HL-60/S4 (cell line): ENCODE measurements around the gene CNTFR.

Experiments
- in situ Hi-C: fragments of 300-500 bp; cut with MboI; formaldehyde crosslinking; loops from 2 replicates; pipeline ENCODE4 v1.14.3; 2022; ENCODE audit warnings: low sequenced_read_pairs

The CNTFR gene

DNA sequence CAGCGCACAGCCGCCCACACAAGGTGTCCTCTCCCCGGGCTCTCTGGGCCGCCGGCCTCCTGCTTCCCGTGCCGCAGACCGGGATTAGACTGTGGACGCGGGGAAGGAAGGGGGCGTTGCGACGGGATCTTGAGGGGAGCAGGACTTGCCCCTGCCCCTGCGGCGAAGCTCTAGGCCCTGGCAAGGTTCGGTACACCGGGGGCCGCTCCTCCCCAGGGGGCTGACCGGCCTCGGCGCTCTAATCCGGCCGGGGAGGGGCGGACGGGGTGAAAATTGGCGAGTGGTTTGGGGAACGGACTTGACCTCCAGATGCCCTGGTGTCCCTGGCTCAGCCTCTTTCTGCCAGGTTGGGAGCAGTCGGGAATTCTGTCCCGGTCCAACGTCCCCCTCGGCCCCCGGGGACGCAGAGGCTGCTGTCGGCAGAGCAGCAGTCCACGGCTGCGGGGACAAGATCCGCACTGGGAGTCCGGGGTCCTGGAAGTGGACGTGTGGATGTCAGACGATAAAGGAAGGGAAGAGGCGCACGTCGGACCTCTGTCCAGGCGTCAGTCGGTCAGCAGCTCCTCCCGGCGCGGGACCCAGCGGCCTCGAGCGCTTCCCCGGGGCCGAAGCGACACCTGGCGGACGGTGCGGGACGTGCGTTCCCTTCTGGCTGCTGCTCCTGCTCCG, 1.9 kb upstream of the CNTFR start:
- in situ Hi-C loops: loop anchor here (25.0 kb wide), 1 partner anchor 179 kb away; no protein-coding TSS in a partner anchor

DNA sequence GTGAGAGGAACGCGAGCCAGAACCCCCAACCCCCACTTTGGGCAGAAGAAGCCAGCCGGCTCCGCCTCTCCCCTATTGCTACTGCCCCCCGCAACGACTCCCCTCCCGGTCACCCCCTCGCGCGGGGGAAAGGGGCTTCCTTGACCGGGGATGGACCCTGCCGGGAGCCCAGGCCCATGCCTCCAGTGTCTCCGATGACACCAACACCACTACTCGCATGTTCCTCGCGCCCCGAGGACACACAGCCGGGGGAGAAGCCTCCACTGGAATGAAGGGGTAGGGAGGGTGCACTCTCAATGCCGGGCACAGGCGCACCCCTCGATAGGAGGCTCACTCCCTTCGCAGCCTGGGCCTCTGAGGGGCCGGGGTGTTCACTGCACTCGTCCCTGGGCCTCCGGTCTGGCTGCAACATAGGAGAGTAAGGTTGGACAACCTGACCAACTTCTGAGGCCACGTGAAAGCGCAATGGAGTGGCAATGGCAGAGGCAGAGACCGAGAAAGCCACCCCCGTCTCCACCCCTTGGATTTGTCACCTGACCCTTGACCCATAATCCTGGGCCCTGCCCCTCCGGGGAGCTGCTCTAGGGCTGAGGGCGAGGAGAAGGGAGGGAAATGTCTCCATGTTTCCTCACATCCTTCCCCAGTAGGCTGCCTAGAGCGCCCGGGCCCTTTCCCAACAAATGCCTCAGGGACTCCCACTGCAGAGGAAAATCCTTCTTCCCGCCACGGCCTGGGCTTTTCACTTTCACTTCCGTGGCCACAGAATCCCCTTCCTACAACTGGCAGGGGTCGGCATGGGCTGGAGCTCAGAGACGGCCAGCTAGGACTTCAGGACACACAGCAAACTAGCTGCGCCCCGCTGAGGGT, 1.1 kb upstream of the CNTFR start:
- in situ Hi-C loops: loop anchor here (25.0 kb wide), 1 partner anchor 178 kb away; no protein-coding TSS in a partner anchor

DNA sequence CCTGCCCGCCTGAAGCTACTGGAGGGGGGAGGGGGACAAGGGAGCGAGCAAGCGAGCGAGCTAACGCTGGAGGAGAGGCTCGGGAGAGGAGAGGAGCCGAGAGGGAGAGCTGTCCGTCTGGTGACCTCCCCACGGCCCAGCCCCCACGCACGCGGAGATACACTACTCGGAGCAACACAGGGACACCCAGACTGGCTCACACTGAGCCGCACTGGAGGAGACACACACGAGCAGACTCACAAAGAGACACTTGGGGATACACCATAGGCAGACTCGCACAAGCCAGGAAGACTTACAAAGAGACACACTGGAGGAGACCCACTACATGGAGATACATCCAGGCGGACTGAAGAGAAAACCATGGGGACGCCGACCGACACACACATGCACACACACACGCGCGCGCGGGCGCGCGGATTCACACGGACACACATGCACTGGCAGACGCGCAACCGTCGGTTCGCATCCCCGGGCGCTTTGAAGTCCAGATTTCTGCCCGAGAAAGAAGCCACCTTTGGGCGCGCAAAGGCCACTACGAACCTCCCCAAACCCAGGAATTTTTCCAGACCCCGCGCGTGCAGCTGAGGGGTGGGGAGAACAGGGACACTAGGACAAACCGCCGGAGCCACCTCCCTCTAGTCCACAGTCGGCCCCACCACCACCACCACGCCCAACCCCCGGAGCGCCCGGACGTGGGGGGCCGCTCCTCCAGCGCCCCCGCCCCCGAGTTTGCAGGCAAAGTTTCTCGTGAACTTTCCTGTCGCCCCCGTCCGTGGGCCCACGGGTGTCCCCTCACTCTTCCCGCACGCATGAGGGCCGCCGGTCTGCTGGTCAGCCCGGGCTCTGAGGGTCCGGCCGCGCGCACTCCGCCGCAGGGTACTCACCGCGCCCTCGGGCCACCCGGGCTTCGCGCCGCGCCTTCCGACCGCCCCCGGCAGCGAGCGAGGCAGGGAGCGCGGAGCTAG, 571 bp downstream of the CNTFR start:
- in situ Hi-C loops: loop anchor here (25.0 kb wide), 1 partner anchor 177 kb away; no protein-coding TSS in a partner anchor

DNA sequence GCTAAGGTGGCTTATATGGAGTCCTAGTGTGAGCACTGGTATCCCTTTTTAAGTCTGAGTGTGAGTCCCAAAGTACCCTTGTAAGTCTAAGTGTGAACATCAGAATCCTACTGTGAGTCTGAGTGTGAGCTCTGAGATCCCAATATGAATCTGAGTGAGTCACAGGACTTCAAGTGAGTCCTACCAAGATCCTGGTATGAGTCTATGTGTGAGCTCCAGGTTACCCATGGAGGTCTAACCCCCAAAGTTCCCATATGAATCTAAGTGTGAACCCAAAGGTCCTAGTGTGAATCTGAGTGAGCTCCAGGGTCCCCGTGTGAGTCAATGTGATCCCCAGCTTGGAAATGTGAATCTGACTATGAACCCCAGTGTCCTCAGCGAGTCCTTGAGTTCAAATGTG, 2.3 kb downstream of the CNTFR start:
- in situ Hi-C loops: loop anchor here (25.0 kb wide), 1 partner anchor 175 kb away; no protein-coding TSS in a partner anchor

DNA sequence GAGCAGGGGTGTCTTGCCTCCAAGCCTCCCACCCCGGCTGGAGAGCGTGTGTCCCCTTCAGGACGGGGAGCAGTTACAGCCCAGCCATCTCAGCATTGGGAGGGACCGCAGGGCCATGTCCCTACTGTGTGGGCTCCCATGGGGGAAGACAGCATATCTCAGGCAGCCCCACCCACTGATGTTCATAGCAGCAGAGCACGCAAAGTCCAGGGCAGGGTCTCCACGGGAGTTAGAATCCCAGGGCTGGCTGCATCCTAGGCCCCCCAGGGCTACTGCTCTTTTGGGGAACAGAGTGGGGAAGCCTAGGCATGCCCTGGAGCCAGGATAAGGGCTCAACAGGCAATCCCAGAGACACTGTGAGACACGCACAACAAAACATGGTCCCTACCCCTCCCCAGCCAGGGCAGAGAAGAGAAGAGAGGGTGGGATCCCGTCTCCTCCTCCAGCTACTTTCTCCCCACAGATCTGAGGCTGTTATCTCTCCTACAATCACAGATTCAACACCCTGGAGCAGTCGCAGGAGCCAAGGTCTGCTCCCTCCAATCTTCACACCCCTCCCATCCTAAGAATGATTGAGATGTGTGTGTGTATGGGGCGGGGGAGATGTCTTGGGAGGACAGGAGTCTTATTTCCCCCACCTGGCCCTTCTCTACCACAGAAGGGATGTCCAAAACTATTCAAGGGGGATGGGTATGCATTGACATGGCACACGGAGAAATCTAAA, 3.4 kb downstream of the CNTFR start:
- in situ Hi-C loops: loop anchor here (25.0 kb wide), 1 partner anchor 174 kb away; no protein-coding TSS in a partner anchor

DNA sequence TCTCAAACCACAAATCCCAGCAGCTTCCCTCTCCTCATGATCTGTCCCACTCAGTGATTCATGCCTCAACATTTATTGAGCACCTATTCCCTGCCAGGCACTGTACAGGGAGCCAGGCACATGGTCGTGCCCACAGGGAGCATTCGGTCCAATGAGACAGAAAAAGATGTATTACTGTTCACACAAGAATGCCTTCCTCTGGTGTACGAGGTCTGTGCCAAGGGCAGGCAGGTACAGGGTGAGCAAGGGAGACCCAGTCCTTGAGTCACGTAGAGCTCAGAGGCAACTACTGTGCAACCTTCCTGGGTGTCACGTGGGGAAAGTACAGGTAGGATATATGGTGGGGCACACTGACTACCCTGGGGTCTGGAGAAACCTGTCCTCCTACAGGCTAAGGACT, 4.6 kb downstream of the CNTFR start:
- in situ Hi-C loops: loop anchor here (25.0 kb wide), 1 partner anchor 173 kb away; no protein-coding TSS in a partner anchor

DNA sequence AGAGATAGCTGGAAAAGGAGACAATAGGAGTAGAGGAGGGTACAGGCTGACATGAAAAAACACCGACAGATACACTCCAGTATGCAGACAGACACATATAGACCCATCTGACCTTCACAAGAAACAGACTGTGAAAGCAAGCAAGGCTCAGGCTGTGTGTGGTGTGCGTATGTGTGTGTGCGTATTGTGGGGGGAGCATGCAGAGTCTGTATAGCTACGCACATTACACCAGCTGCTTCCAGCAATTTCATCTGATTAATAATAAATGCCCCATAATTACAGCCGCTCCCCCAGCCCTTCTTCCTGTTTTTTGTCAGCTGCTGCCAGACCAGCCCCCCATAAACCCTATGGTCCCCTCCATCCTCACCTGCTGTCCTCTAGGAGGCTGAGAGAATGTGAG, 6.7 kb downstream of the CNTFR start:
- in situ Hi-C loops: loop anchor here (25.0 kb wide), 1 partner anchor 170 kb away; no protein-coding TSS in a partner anchor

DNA sequence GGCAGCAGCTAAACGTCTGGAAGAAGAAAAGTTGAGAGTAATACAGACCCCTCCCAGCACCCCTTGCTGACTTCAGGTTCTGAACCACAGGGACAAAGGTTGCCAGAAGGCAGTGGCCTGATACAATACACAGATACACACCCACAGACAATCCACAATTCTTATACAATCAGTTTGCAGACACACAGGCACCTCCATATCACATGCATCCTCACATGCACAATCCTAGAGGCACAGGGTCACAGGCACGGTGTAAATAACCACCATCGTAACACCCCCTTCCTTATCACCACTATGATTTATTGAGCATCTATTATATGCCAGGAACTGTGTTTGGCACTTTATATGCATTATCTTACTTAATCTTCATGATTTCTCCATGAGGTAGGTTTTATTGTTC, 8.2 kb downstream of the CNTFR start:
- in situ Hi-C loops: loop anchor here (25.0 kb wide), 1 partner anchor 169 kb away; no protein-coding TSS in a partner anchor

DNA sequence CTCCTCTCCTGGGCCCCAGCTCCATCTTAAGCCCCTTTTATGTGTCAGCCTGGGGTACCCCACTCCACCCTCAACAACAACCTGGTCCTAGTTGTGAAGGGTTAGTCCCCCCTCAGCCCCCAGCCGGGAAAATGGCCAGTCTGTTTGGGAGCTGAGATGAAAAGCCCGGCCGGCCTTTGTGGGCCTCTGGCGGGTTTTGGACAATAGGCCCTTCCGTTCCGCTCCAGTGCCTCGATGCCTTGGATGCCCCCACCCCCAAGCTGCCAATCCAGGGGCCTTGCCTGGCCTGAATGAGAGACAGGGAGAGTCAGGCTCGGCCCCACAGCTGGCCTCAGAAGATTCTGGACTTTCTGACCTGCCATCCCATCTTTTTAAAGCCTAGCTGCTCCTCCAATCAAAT, 9.2 kb downstream of the CNTFR start:
- in situ Hi-C loops: loop anchor here (25.0 kb wide), 1 partner anchor 168 kb away; no protein-coding TSS in a partner anchor

DNA sequence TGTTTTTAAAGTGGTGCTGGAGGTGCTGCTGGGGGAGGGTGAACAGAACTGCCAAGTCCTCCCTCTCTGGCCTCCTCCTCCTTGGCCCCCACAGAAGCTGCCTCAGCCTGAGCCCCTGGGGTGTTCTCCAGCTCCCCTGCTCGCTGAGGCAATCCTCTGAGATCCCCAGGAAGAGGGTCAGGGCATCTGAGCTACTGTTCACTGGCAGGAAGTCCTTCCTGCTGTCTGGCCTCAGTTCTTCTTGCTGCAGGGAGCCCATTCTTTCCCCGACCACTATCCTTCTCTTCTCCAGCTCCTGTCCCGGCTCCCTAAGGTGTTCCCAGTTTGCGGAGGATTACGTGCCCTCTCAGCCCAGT, 9.7 kb downstream of the CNTFR start:
- in situ Hi-C loops: loop anchor here (25.0 kb wide), 1 partner anchor 167 kb away; no protein-coding TSS in a partner anchor

DNA sequence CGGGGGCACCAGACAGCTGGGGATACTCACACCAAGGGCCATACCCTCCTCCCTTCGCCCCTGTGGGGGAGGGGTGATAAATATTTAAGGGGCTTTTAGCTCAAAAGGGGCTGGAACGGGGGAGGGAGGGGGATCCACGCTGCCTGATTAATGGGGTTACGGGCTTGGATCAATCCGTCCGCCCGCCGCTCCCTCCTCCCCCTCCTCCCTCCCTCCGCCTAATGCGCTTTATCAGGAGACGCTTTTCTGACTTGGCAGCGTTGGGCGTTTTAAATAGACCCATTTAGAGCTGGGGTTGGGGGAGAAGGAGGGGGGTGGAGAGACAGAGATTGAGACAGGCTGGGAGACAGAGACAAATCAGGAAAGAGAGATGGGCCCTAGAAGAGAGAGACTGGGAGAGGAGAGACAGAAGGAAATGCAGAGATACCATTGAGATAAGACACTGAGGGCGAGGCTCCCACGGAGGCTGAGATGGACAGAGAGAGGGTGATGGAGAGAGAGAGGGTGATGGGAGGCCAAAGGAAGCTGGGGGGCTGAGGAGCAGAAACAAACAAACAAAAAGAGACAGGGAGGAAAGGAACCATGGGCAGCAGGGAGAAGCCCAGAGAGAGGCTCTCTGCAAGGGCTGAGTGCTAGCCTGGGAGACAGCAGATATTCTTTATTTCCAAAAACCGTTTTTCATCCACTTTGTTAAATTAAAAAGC, 10.3 kb downstream of the CNTFR start:
- in situ Hi-C loops: loop anchor here (25.0 kb wide), 1 partner anchor 167 kb away; no protein-coding TSS in a partner anchor

DNA sequence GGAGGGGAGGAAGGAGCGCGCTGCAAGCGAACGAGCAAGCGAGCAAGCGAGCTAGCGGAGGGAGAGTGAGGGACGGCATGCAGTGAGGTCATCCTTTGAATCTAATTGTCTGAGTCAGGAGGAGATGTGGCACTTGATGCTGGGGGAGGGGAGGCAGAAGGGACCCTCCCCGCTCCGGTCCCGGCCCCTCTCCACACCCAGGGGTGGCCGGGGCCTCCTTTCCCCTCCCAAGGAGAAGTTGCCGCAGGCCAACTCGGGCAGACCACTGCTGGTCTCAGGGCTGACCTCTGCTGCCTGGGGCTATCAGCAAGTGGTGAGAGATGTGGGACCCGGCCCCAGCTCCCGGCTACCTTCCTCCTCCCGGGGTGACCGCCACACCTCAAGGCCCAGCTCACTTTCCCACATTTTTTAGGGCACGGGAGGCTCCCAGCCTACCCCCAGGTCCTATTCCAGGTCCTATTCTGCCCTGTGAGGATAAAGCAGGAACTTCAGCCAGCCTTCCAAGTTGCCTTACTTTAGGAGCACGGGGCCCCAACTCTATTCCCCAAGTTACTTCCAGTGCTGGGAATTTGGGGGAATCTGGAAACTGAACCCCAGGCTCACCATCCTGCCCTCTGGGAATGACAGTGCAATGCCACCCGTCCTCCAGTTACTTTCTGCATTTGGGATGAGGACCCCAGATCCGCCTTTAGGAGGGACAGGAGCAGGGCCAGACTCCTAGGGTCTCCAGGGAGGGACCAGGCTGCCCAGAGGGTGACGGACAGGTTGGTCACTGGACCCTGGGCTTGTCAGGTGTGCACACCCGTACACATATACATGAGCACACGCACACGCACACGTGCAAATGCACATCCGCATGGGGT, 11.1 kb downstream of the CNTFR start:
- in situ Hi-C loops: loop anchor here (25.0 kb wide), 1 partner anchor 166 kb away; no protein-coding TSS in a partner anchor

DNA sequence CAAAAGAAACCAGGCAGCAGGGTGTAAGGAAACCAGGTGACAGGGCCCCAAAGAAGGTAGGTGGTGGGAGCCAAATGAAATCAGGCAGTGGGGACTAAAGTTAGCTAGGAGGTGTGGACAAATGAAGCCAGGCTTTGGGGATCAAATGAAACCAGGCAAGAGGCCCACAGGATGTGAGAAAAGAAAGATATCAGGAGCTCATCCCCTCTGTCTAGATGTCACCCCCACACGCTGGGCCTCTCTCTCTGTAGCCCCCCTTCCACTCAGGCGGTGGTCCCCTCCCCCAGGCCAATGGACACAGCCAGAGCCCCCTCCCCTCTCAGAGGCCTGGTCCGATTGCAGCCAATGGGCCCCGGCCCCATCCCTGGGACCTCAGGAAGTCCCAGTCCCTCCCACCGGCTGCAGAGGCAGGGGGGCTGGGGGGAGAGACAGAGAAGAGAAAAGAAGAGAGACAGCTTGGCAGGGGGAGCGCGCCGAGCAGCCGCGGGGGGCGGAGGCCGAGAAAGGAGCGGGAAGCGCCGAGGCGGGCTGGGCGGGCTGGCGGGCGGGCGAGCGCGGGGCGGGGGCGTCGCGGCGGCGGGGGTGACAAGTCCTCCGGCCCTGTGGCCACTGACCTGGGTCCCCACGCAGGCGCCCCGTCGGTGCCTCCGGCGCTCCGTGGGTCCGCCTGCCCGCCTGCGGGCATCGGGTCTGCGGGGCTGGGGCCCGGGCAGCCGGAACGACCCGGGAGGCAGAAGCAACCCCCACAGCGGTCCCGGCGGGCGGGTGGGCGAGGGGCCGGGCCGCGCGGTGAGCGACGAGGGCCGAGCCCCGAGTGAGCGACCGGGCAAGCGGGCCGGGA, 11.9 kb downstream of the CNTFR start:
- in situ Hi-C loops: loop anchor here (25.0 kb wide), 1 partner anchor 165 kb away; no protein-coding TSS in a partner anchor

DNA sequence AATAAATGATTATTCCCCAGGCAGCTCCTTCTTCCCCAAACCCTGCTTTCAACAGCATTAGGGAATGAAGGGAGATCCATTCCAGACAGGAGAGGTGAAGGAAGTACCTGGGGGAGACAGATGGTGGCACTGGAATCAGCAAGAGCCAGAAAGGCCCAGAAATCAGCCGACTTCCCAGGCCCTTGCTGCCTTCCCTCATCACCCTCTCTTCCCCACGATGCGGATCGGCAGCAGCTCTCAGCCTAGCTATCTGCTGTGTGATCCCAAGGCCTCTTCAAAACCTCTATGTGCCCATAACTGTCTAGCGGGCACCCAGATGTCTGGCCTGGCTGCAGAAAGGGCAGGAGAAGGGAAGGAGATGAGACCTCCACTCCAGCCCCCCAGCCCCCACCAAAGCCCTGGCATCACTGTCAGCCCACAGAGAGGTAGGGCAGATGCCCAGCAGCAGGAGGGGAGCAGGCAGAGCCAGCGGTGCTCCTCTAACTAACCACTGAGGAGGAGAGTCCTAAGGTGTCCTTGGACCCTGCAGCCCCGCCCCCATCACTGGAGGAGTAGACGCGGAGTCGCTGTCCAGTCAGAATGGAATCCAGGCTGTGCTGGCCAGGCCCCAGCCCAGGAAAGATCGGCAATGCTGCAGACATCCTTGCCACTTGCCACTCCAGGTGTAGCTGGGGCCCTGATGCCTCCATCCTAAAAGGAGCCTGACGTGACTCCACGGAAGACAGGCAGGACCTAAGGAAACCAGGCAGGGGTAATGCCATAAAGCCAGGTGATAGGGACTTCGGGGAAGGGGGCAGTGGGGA, 12.7 kb downstream of the CNTFR start:
- in situ Hi-C loops: loop anchor here (25.0 kb wide), 1 partner anchor 164 kb away; no protein-coding TSS in a partner anchor

DNA sequence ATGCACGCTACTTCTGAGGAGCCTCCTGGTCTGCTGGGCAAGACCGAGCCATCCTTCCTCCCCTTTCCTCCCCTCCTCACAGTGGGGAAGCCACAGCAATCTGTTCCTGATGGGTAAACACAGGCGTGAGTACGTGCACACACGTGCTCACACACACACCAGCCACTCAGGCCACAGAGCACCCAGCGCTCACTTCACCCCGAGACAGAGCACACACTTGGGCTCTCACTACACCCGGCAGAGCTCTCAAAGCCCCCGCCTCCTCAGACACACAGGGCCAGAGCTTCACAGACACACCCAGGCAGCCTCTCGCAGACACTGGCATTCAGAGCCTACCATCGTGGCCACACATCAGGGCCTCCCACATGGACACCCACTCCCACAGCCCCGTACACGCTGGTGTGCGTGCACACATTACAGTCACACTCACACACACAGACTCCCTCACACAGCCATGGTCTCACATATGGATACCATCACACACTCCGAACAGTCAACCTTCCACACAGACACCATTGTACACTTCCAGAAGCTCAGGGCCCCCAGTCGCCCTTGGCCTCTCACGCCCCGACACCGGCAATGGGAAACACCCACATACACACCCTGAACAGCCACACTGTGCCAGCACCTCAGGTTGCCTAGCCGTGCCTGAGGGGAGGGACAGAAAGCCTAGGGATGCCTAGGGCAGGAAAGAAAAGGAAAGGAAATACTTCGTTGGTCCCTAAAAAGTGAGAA, 13.5 kb downstream of the CNTFR start:
- in situ Hi-C loops: loop anchor here (25.0 kb wide), 1 partner anchor 164 kb away; no protein-coding TSS in a partner anchor
